H9 (cell line): ENCODE results near the gene ATP1A4. TPM values are rescaled to one million over a fixed set of nuclear protein-coding genes. Genes with fewer than 3 reads are reported as not detected.

ENCODE experiments used
- DNase-seq: peaks from one replicate; pipeline ENCODE4 v3.0.0-alpha.2; 2017
- H2AFZ ChIP-seq: one replicate; pipeline ENCODE4 v1.6.1; 2013; ENCODE audit warnings: mild to moderate bottlenecking, low read length, control low read depth, moderate library complexity
- H2AK5ac ChIP-seq: 2 replicates; pipeline ENCODE4 v1.6.1; 2013; ENCODE audit warnings: low read length, control low read depth, mixed read lengths; ENCODE audit not compliant: insufficient read length
- H2BK120ac ChIP-seq: one replicate; pipeline ENCODE4 v1.6.1; 2013; ENCODE audit warnings: low read depth, mild to moderate bottlenecking, low read length, control low read depth, inconsistent platforms; ENCODE audit not compliant: poor library complexity, severe bottlenecking
- H2BK12ac ChIP-seq: 2 replicates; pipeline ENCODE4 v1.6.1; 2013; ENCODE audit warnings: low read length, control low read depth, mixed read lengths, low read depth; ENCODE audit not compliant: insufficient read length
- H2BK15ac ChIP-seq: 2 replicates; pipeline ENCODE4 v1.6.1; 2013; ENCODE audit warnings: low read depth, low read length, control low read depth
- H2BK20ac ChIP-seq: one replicate; pipeline ENCODE4 v1.6.1; 2013; ENCODE audit warnings: low read depth, mild to moderate bottlenecking, low read length, control low read depth, inconsistent platforms; ENCODE audit not compliant: poor library complexity, severe bottlenecking
- H2BK5ac ChIP-seq: 2 replicates; pipeline ENCODE4 v1.6.1; 2013; ENCODE audit warnings: low read length, control low read depth, mixed read lengths; ENCODE audit not compliant: insufficient read length
- H3K14ac ChIP-seq: 2 replicates; pipeline ENCODE4 v1.6.1; 2013; ENCODE audit warnings: low read length, control low read depth; ENCODE audit not compliant: insufficient read depth
- H3K18ac ChIP-seq: 2 replicates; pipeline ENCODE4 v1.6.1; 2013; ENCODE audit warnings: low read depth, mild to moderate bottlenecking, mixed read lengths, low read length, control low read depth; ENCODE audit not compliant: insufficient read length
- H3K23ac ChIP-seq: 2 replicates; pipeline ENCODE4 v1.6.1; 2013; ENCODE audit warnings: low read length, control low read depth, mixed read lengths, low read depth; ENCODE audit not compliant: insufficient read length
- H3K23me2 ChIP-seq: 2 replicates; pipeline ENCODE4 v1.6.1; 2013; ENCODE audit warnings: low read depth, mild to moderate bottlenecking, mixed read lengths, low read length, control low read depth; ENCODE audit not compliant: insufficient read length, poor library complexity, severe bottlenecking
- H3K27ac ChIP-seq: 2 replicates; pipeline ENCODE4 v1.5.1; 2013; ENCODE audit warnings: low read length, control low read depth, mixed read lengths, low read depth; ENCODE audit not compliant: insufficient read length
- H3K27me3 ChIP-seq: 2 replicates; pipeline ENCODE4 v1.6.1; 2013; ENCODE audit warnings: low read length, control low read depth, inconsistent platforms; ENCODE audit not compliant: insufficient read depth
- H3K4ac ChIP-seq: 2 replicates; pipeline ENCODE4 v1.6.1; 2013; ENCODE audit warnings: low read depth, mild to moderate bottlenecking, control low read depth, inconsistent platforms, low read length, moderate library complexity
- H3K4me1 ChIP-seq: 2 replicates; pipeline ENCODE4 v1.6.1; 2013; ENCODE audit warnings: low read length, control low read depth, inconsistent platforms; ENCODE audit not compliant: insufficient read depth
- H3K4me2 ChIP-seq: 2 replicates; pipeline ENCODE4 v1.6.1; 2013; ENCODE audit warnings: low read length, control low read depth, mixed read lengths; ENCODE audit not compliant: insufficient read length, insufficient read depth
- H3K56ac ChIP-seq: 2 replicates; pipeline ENCODE4 v1.6.1; 2013; ENCODE audit warnings: low read depth, mild to moderate bottlenecking, mixed read lengths, low read length, control low read depth; ENCODE audit not compliant: insufficient read length
- H3K79me1 ChIP-seq: 2 replicates; pipeline ENCODE4 v1.6.1; 2013; ENCODE audit warnings: low read depth, mild to moderate bottlenecking, moderate library complexity, low read length, control low read depth, inconsistent platforms; ENCODE audit not compliant: insufficient read depth, poor library complexity, severe bottlenecking
- H3K79me2 ChIP-seq: 2 replicates; pipeline ENCODE4 v1.6.1; 2013; ENCODE audit warnings: low read length, control low read depth, inconsistent platforms; ENCODE audit not compliant: insufficient read depth
- H3K9ac ChIP-seq: 2 replicates; pipeline ENCODE4 v1.6.1; 2013; ENCODE audit warnings: low read length, control low read depth, mixed read lengths; ENCODE audit not compliant: insufficient read length; ENCODE audit errors: extremely low read depth
- H3K9me3 ChIP-seq: one replicate; pipeline ENCODE4 v1.6.1; 2013; ENCODE audit warnings: low read depth, low read length, inconsistent platforms; ENCODE audit not compliant: control insufficient read depth
- H3T11ph ChIP-seq: one replicate; pipeline ENCODE4 v1.6.1; 2013; ENCODE audit warnings: mild to moderate bottlenecking, low read length, control low read depth, inconsistent platforms
- H4K20me1 ChIP-seq: one replicate; pipeline ENCODE4 v1.6.1; 2013; ENCODE audit not compliant: control insufficient read depth, insufficient read length, insufficient read depth
- H4K5ac ChIP-seq: 2 replicates; pipeline ENCODE4 v1.6.1; 2013; ENCODE audit warnings: low read depth, mild to moderate bottlenecking, mixed read lengths, low read length, control low read depth; ENCODE audit not compliant: insufficient read length
- H4K8ac ChIP-seq: replicated peaks from 2 replicates; pipeline ENCODE4 v1.6.1; 2013; ENCODE audit warnings: low read length, control low read depth, mixed read lengths, low read depth; ENCODE audit not compliant: insufficient read length
- H4K91ac ChIP-seq: 2 replicates; pipeline ENCODE4 v1.6.1; 2013; ENCODE audit warnings: low read depth, mild to moderate bottlenecking, moderate library complexity, mixed read lengths, low read length, control low read depth; ENCODE audit not compliant: insufficient read length
- H3K27ac Mint-ChIP-seq, 3 experiments: 2 replicates in 2 of 3; 3 replicates in 1 of 3; pipeline ENCODE4 v1.8.0; 2020 to 2021; ENCODE audit warnings: mixed read lengths in 3 of 3, mild to moderate bottlenecking in 1 of 3, moderate library complexity in 1 of 3
- H3K27me3 Mint-ChIP-seq: 2 replicates; pipeline ENCODE4 v1.8.0; 2021; ENCODE audit warnings: low read depth, mild to moderate bottlenecking, moderate library complexity, mixed read lengths
- H3K36me3 Mint-ChIP-seq, 3 experiments: 2 replicates in 2 of 3; 3 replicates in 1 of 3; pipeline ENCODE4 v1.8.0; 2020 to 2021; ENCODE audit warnings: low read depth in 3 of 3, mixed read lengths in 3 of 3; ENCODE audit not compliant: insufficient read depth in 1 of 3
- H3K4me1 Mint-ChIP-seq, 2 experiments: 2 replicates each; pipeline ENCODE4 v1.8.0; 2020; ENCODE audit warnings: mixed read lengths in 2 of 2
- H3K4me3 Mint-ChIP-seq, 2 experiments: 2 replicates in 1 of 2; 3 replicates in 1 of 2; pipeline ENCODE4 v1.8.0; 2020 to 2021; ENCODE audit warnings: mild to moderate bottlenecking in 2 of 2, mixed read lengths in 2 of 2, moderate library complexity in 1 of 2
- H3K9me3 Mint-ChIP-seq, 2 experiments: 2 replicates in 1 of 2; 3 replicates in 1 of 2; pipeline ENCODE4 v1.8.0; 2020; ENCODE audit warnings: mild to moderate bottlenecking in 2 of 2, mixed read lengths in 2 of 2, moderate library complexity in 1 of 2
- CTCF ChIP-seq: fragments of 200-600 bp; sonication (generic); conservative IDR thresholded peaks from 3 replicates; pipeline ENCODE4 v1.8.0; 2021; ENCODE audit warnings: antibody characterized with exemption, mild to moderate bottlenecking
- WGBS: extraction: QIAGEN DNeasy Blood & Tissue Kit; methylation state at CpG from one replicate; pipeline ENCODE4 v1.1.7; 2013; ENCODE audit warnings: missing lambda C conversion rate, low lambda C conversion rate, mixed read lengths; ENCODE audit not compliant: insufficient read length; ENCODE audit errors: extremely low coverage; 5-methylcytosine and 5-hydroxymethylcytosine counted together
- total RNA-seq: library from RNA; stranded (reverse); gene quantifications from 2 replicates; pipeline ENCODE4 v1.2.1, GENCODE V29; 2021

The ATP1A4 gene
- total RNA-seq, 1 experiment from 2014 or later = 0.20 TPM

DNA sequence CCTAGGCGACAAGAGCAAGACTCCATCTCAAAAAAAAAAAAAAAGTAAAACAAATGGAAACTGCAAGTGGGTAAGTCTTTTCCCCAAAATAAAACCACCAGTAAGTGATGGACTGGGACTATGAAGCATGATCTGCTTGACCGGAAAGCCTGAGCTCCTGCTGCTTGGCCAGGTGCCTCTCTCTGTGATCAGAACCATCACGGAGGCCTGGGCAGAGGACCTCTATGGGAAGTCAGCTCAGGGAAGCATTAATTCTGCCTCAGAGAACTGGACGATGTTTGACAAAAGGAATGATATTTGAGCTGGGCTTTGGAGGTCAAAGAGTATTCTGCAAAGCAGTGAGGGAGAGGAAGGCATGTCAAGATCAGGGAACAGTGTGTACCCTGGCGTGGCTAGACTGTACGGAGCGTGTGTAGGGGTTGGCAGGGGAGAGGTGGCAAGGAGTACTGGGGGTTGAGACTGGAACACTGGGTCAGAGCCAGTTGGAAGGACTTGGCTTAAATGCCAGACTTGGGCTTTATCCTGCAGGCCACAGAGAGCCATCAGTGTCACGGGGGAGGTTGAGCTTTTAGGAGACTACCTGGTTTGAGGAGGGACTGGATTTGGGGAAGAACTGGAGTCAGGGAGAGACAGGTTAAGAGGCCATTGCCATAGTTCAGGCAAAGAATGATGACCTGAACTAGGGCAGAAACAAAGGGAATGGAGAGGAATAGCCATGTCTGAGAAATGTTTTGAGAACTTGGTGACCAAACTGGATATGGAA lies 19.4 kb upstream of the ATP1A4 start:
- no peak for TF ChIP-seq CTCF
- Histone ChIP-seq H3K9me3 (no peaks in the 10 kb centered on the region), H4K8ac (no peak overlapping the region), H3K27ac (no peak overlapping the region), H2BK12ac (no peak overlapping the region), H3K14ac (no peak overlapping the region), H3K18ac (no peak overlapping the region), H2AK5ac (no peak overlapping the region), H3K4me1 (0 out of 2 replicates have a peak, but pooled peaks cover 1% of the 10 kb centered on the region), H3K23me2 (no peaks in the 10 kb centered on the region), H3K4ac (no peak overlapping the region), H2BK15ac (no peak overlapping the region), H3T11ph (no peak overlapping the region), H3K4me2 (no peak overlapping the region), H3K23ac (no peak overlapping the region), H3K27me3 (no peaks in the 10 kb centered on the region), H2BK120ac (no peak overlapping the region), H4K20me1 (no peaks in the 10 kb centered on the region), H2BK5ac (no peak overlapping the region), H3K79me1 (no peaks in the 10 kb centered on the region), H4K91ac (no peak overlapping the region), H2AFZ (no peak overlapping the region), H3K9ac (no peak overlapping the region), H4K5ac (no peak overlapping the region), H2BK20ac (no peak overlapping the region), H3K79me2 (no peaks in the 10 kb centered on the region), H3K56ac (no peak overlapping the region)
- no CpG with 5 or more reads among the region's 8 CpGs for WGBS
- peaks cover 2% of the 10 kb centered on the region for H3K27me3 Mint-ChIP-seq
- H3K36me3 Mint-ChIP-seq = peaks cover 0 to 81% (median 74%) of the 10 kb centered on the region in 3 experiments; a peak in 6 of 7 replicates
- no peaks in the 10 kb centered on the region for H3K9me3 Mint-ChIP-seq
- no peak for DNase-seq
- no peak overlapping the region for H3K4me3 Mint-ChIP-seq
- peaks cover 0 to 6% of the 10 kb centered on the region in 2 experiments; a peak in 2 of 4 replicates for H3K4me1 Mint-ChIP-seq
- H3K27ac Mint-ChIP-seq = no peak overlapping the region
